Activated naive CD8-positive, alpha-beta T cell treated with anti-CD3 and anti-CD28 coated beads for 36 hours (primary cell): ENCODE data around the gene PLCXD1. TPM values are rescaled to one million over a fixed set of nuclear protein-coding genes. Genes with fewer than 3 reads are reported as not detected.

ENCODE experiments used
- DNase-seq: peaks from one replicate; pipeline ENCODE4 v3.0.0; 2021
- H3K27ac Mint-ChIP-seq: one replicate; pipeline ENCODE4 v1.8.0; 2022; ENCODE audit warnings: mild to moderate bottlenecking, moderate library complexity, mixed read lengths
- H3K27me3 Mint-ChIP-seq: one replicate; pipeline ENCODE4 v1.8.0; 2022; ENCODE audit warnings: mild to moderate bottlenecking, mixed read lengths
- H3K36me3 Mint-ChIP-seq: one replicate; pipeline ENCODE4 v1.8.0; 2021; ENCODE audit warnings: mild to moderate bottlenecking, mixed read lengths
- H3K4me1 Mint-ChIP-seq: one replicate; pipeline ENCODE4 v1.8.0; 2021; ENCODE audit warnings: mixed read lengths
- H3K4me3 Mint-ChIP-seq: one replicate; pipeline ENCODE4 v1.8.0; 2022; ENCODE audit warnings: mild to moderate bottlenecking, moderate library complexity, mixed read lengths
- H3K9me3 Mint-ChIP-seq: one replicate; pipeline ENCODE4 v1.8.0; 2022; ENCODE audit warnings: mixed read lengths
- total RNA-seq, 2 experiments: library from RNA; stranded (reverse); gene quantifications; one replicate each; pipeline ENCODE4 v1.2.3, GENCODE V29; 2021

PLCXD1 gene
- total RNA-seq, 2 experiments from 2014 or later = 43.1 to 43.8 TPM

DNA sequence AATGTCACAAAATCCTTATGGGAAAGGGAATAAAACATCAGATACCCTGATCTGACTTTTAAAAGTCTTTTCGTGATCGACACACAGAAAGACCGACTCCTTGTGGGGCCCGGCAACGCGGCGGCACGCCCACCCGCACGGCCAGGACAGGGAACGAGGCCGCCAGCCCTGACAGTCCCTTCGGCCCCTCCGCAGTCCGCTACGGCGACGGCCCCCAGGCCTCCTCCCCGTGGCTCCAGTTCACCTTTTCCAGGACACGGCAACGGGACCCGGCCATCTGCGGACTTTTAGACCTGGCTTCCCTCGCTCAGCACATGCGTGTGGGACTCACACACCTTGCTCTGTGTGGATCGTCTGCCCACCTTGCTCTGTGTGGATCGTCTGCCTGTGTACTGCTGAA is 71.0 kb downstream of the PLCXD1 start:
- Mint-ChIP-seq H3K9me3 (peaks cover under 1% of the 10 kb centered on the region), H3K36me3 (peaks cover 24% of the 10 kb centered on the region), H3K4me3 (no peak overlapping the region), H3K4me1 (peaks cover 9% of the 10 kb centered on the region), H3K27ac (no peak overlapping the region), H3K27me3 (no peaks in the 10 kb centered on the region)
- DNase-seq = no peak

GRCh38 chrX:352582-353314 is 71.6 kb downstream of the PLCXD1 start:
- no peak for DNase-seq
- H3K27ac Mint-ChIP-seq = no peak overlapping the region

More at GRCh38 chrX:352582-353314, 71.6 kb downstream of the PLCXD1 start:
- H3K36me3 Mint-ChIP-seq = peaks cover 29% of the 10 kb centered on the region
- H3K9me3 Mint-ChIP-seq = peaks cover 2% of the 10 kb centered on the region
- no peak overlapping the region for H3K4me3 Mint-ChIP-seq
- peaks cover 15% of the 10 kb centered on the region for H3K4me1 Mint-ChIP-seq
- H3K27me3 Mint-ChIP-seq = no peaks in the 10 kb centered on the region

Other genes starting within 250 kb of the PLCXD1 start
- gene GTPBP6, start 37.4 kb downstream of the PLCXD1 start, total RNA-seq = 10 to 100 TPM; 70.5 to 71.7 TPM
- gene PPP2R3B, start 105.5 kb downstream of the PLCXD1 start, total RNA-seq = 10 to 100 TPM; 25.5 to 30.6 TPM